Astrocyte (in vitro differentiated cells and primary cell): ENCODE results near the gene DNAJB2. TPM values are rescaled to one million over a fixed set of nuclear protein-coding genes. Genes with fewer than 3 reads are reported as not detected.

Experiments used
- DNase-seq: peaks from one replicate; pipeline ENCODE4 v3.0.0-alpha.2; 2010; ENCODE audit warnings: low read depth
- FAIRE-seq: peaks from 2 replicates; lab custom pipeline; 2011; peaks lifted over from hg19 to GRCh38; lab: Jason Lieb, UNC
- H2AFZ ChIP-seq: 2 replicates; pipeline ENCODE4 v1.6.0; 2012; ENCODE audit warnings: low read depth, low read length, inconsistent platforms
- H3K27ac ChIP-seq: 2 replicates; pipeline ENCODE4 v1.5.1; 2011; ENCODE audit warnings: low read depth, low read length, inconsistent platforms
- H3K27me3 ChIP-seq: 2 replicates; pipeline ENCODE4 v1.6.0; 2011; ENCODE audit warnings: low read length, inconsistent platforms; ENCODE audit not compliant: insufficient read depth
- H3K36me3 ChIP-seq: 2 replicates; pipeline ENCODE4 v1.5.1; 2011; ENCODE audit warnings: low read length, inconsistent platforms; ENCODE audit not compliant: insufficient read depth
- H3K4me1 ChIP-seq: 2 replicates; pipeline ENCODE4 v1.5.1; 2011; ENCODE audit warnings: low read length, inconsistent platforms; ENCODE audit not compliant: insufficient read depth
- H3K4me2 ChIP-seq: 2 replicates; pipeline ENCODE4 v1.6.0; 2012; ENCODE audit warnings: low read length, inconsistent platforms
- H3K4me3 ChIP-seq: 2 replicates; pipeline ENCODE4 v1.5.1; 2011; ENCODE audit warnings: low read depth, mild to moderate bottlenecking, low read length, inconsistent platforms; ENCODE audit not compliant: insufficient read depth
- H3K79me2 ChIP-seq: 2 replicates; pipeline ENCODE4 v1.6.0; 2012; ENCODE audit warnings: mild to moderate bottlenecking, low read length, inconsistent platforms; ENCODE audit not compliant: insufficient read depth
- H3K9ac ChIP-seq: 2 replicates; pipeline ENCODE4 v1.6.0; 2012; ENCODE audit warnings: mild to moderate bottlenecking, low read length, inconsistent platforms
- H3K9me3 ChIP-seq: 2 replicates; pipeline ENCODE4 v1.5.1; 2012; ENCODE audit warnings: low read depth, mild to moderate bottlenecking, low read length, inconsistent platforms; ENCODE audit not compliant: insufficient read depth
- H4K20me1 ChIP-seq: 2 replicates; pipeline ENCODE4 v1.6.0; 2012; ENCODE audit warnings: low read length, inconsistent platforms; ENCODE audit not compliant: insufficient read depth
- H3K27ac Mint-ChIP-seq: one replicate; pipeline ENCODE4 v1.8.0; 2021; ENCODE audit warnings: mild to moderate bottlenecking, mixed read lengths; ENCODE audit not compliant: unreplicated experiment
- H3K27me3 Mint-ChIP-seq: one replicate; pipeline ENCODE4 v1.8.0; 2021; ENCODE audit warnings: low read depth, mixed read lengths; ENCODE audit not compliant: unreplicated experiment
- H3K36me3 Mint-ChIP-seq: one replicate; pipeline ENCODE4 v1.8.0; 2021; ENCODE audit warnings: low read depth, mixed read lengths; ENCODE audit not compliant: unreplicated experiment
- H3K4me1 Mint-ChIP-seq: one replicate; pipeline ENCODE4 v1.8.0; 2021; ENCODE audit warnings: low read depth, mixed read lengths; ENCODE audit not compliant: unreplicated experiment
- H3K4me3 Mint-ChIP-seq: one replicate; pipeline ENCODE4 v1.8.0; 2021; ENCODE audit warnings: mild to moderate bottlenecking, moderate library complexity, mixed read lengths; ENCODE audit not compliant: unreplicated experiment
- H3K9me3 Mint-ChIP-seq: one replicate; pipeline ENCODE4 v1.8.0; 2021; ENCODE audit warnings: mild to moderate bottlenecking, mixed read lengths; ENCODE audit not compliant: unreplicated experiment
- CTCF ChIP-seq: IDR thresholded peaks from 2 replicates; pipeline ENCODE4 v1.5.1; 2011; ENCODE audit warnings: low read depth, mild to moderate bottlenecking, inconsistent platforms, low read length, moderate library complexity; ENCODE audit not compliant: insufficient read depth
- EZH2 ChIP-seq: IDR thresholded peaks from 2 replicates; pipeline ENCODE4 v1.6.1; 2012; ENCODE audit warnings: mild to moderate bottlenecking, low read length, inconsistent platforms; ENCODE audit not compliant: insufficient read depth
- total RNA-seq: library from RNA; stranded (reverse); gene quantifications from 2 replicates; pipeline ENCODE4 v1.2.1, GENCODE V29; 2021

The DNAJB2 gene
- total RNA-seq, 1 donor from 2014 or later: 53.9 TPM

GRCh38 chr2:219281588-219281987 lies 2.4 kb downstream of the DNAJB2 start:
- Histone ChIP-seq H3K9ac (no peak overlapping the region), H3K4me3 (no peak overlapping the region), H3K4me1 (peaks cover 34% of the 10 kb centered on the region), H2AFZ (no peak overlapping the region), H3K79me2 (peaks cover 13% of the 10 kb centered on the region), H3K9me3 (no peaks in the 10 kb centered on the region), H3K27me3 (no peaks in the 10 kb centered on the region), H3K36me3 (no peaks in the 10 kb centered on the region), H3K27ac (no peak overlapping the region), H3K4me2 (no peak overlapping the region), H4K20me1 (peaks cover 4% of the 10 kb centered on the region)
- Mint-ChIP-seq H3K4me3 (no peak overlapping the region), H3K4me1 (peaks cover 44% of the 10 kb centered on the region), H3K27ac (no peak overlapping the region), H3K27me3 (no peaks in the 10 kb centered on the region), H3K36me3 (peaks cover 18% of the 10 kb centered on the region), H3K9me3 (no peaks in the 10 kb centered on the region)
- no peak for TF ChIP-seq EZH2
- TF ChIP-seq CTCF: no peak
- DNase-seq: no peak
- FAIRE-seq: no peak

GRCh38 chr2:219282375-219282774 lies 3.2 kb downstream of the DNAJB2 start:
- TF ChIP-seq CTCF (no peak), EZH2 (no peak)
- H3K4me2 ChIP-seq: no peak overlapping the region
- Mint-ChIP-seq H3K4me3 (no peak overlapping the region), H3K36me3 (peaks cover 18% of the 10 kb centered on the region), H3K27ac (no peak overlapping the region), H3K4me1 (peaks cover 45% of the 10 kb centered on the region), H3K27me3 (no peaks in the 10 kb centered on the region), H3K9me3 (no peaks in the 10 kb centered on the region)
- H3K27me3 ChIP-seq: no peaks in the 10 kb centered on the region
- H3K27ac ChIP-seq: no peak overlapping the region
- H2AFZ ChIP-seq: no peak overlapping the region
- H3K9me3 ChIP-seq: no peaks in the 10 kb centered on the region
- H3K9ac ChIP-seq: no peak overlapping the region
- FAIRE-seq: no peak
- H3K36me3 ChIP-seq: peaks cover 2% of the 10 kb centered on the region
- H3K79me2 ChIP-seq: peaks cover 13% of the 10 kb centered on the region
- peaks cover 33% of the 10 kb centered on the region for H3K4me1 ChIP-seq
- H3K4me3 ChIP-seq: no peak overlapping the region
- peaks cover 4% of the 10 kb centered on the region for H4K20me1 ChIP-seq
- DNase-seq: no peak

- no peak for FAIRE-seq
- H3K36me3 ChIP-seq: peaks cover 2% of the 10 kb centered on the region
- no peaks in the 10 kb centered on the region for H3K9me3 ChIP-seq
- Mint-ChIP-seq H3K9me3 (no peaks in the 10 kb centered on the region), H3K27ac (no peak overlapping the region), H3K36me3 (peaks cover 18% of the 10 kb centered on the region), H3K27me3 (no peaks in the 10 kb centered on the region), H3K4me3 (no peak overlapping the region), H3K4me1 (peaks cover 42% of the 10 kb centered on the region)
- H3K79me2 ChIP-seq: peaks cover 13% of the 10 kb centered on the region
- no peaks in the 10 kb centered on the region for H3K27me3 ChIP-seq
- no peak overlapping the region for H3K27ac ChIP-seq
- no peak overlapping the region for H3K4me2 ChIP-seq
- H3K4me1 ChIP-seq: peaks cover 27% of the 10 kb centered on the region
- no peak for DNase-seq
- H3K4me3 ChIP-seq: no peak overlapping the region
- no peak overlapping the region for H2AFZ ChIP-seq
- peaks cover 4% of the 10 kb centered on the region for H4K20me1 ChIP-seq
- TF ChIP-seq CTCF (no peak), EZH2 (no peak)
- H3K9ac ChIP-seq: no peak overlapping the region
These were observed 3.9 kb downstream of the DNAJB2 start for GRCh38 chr2:219282943-219283581.
